Vagina (tissue), 2 donors: ENCODE data around the gene PACS2.

Experiments
- CTCF ChIP-seq, 3 experiments: fragments of 450-650 bp in 2 of 3; fragments of 200-600 bp in 1 of 3; sonication (generic) in 1 of 3; IDR thresholded peaks; one replicate each; pipeline ENCODE4 v1.5.1; 2017 to 2019; ENCODE audit warnings: antibody characterized with exemption in 3 of 3, mild to moderate bottlenecking in 2 of 3, moderate library complexity in 2 of 3
- POLR2AphosphoS5 ChIP-seq, 2 donors: sonication (generic); formaldehyde crosslinking; IDR thresholded peaks; one replicate each; pipeline ENCODE4 v1.9.0; 2017; ENCODE audit warnings: antibody characterized with exemption in 2 of 2, mild to moderate bottlenecking in 2 of 2, low read depth in 1 of 2; ENCODE audit not compliant: insufficient read depth in 1 of 2

- TF ChIP-seq CTCF (IDR thresholded peaks at IDR 0.05) (no peak), POLR2AphosphoS5 (IDR thresholded peaks at IDR 0.05; ENCODE audit: insufficient read depth in 1 of 2, low read depth in 1 of 2) (no peak)
These were observed 131.6 kb downstream of the PACS2 start for GRCh38 chr14:105445901-105446845.
